Epithelial cell of proximal tubule (primary cell): Measurements from ENCODE around the gene AMD1. TPM values are rescaled to one million over a fixed set of nuclear protein-coding genes. Genes with fewer than 3 reads are reported as not detected.

ENCODE experiments used
- DNase-seq: peaks from one replicate; pipeline ENCODE4 v3.0.0-alpha.2; 2011; ENCODE audit warnings: low read depth
- H3K4me3 ChIP-seq: 2 replicates; pipeline ENCODE4 v1.5.1; 2011; ENCODE audit warnings: low read depth, mild to moderate bottlenecking, low read length
- total RNA-seq: library from RNA; depleted of rRNA; stranded (reverse); fragments of >200 nt; gene quantifications from 2 replicates; pipeline ENCODE4 v1.2.3, GENCODE V29; 2015
- TF ChIP-seq, protein P1 (sequence below): conservative IDR thresholded peaks from 2 replicates; pipeline ENCODE4 v1.5.1; 2012; ENCODE audit warnings: low read depth, mild to moderate bottlenecking, low read length

The AMD1 gene
- total RNA-seq, 1 donor from 2014 or later: 50.4 TPM

DNA sequence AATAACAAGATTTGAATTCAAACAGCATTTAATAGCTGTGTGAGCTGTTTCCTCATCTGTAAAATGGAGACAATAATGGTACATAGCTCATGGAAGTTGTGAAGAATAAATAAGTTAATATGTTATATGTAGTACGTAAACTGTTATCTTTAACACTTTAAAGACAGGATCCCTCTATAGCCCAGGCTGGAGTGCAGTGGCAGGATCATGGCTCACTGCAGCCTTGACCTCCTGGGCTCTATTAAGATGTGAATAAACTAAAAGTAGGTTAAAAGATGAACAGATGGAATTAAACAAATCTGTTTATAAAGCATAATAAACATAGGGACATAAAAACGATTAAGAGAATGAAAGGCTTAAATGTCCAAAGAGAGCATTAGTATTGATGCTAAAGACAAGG, 3.0 kb downstream of the AMD1 start:
- TF ChIP-seq, protein P1, sequence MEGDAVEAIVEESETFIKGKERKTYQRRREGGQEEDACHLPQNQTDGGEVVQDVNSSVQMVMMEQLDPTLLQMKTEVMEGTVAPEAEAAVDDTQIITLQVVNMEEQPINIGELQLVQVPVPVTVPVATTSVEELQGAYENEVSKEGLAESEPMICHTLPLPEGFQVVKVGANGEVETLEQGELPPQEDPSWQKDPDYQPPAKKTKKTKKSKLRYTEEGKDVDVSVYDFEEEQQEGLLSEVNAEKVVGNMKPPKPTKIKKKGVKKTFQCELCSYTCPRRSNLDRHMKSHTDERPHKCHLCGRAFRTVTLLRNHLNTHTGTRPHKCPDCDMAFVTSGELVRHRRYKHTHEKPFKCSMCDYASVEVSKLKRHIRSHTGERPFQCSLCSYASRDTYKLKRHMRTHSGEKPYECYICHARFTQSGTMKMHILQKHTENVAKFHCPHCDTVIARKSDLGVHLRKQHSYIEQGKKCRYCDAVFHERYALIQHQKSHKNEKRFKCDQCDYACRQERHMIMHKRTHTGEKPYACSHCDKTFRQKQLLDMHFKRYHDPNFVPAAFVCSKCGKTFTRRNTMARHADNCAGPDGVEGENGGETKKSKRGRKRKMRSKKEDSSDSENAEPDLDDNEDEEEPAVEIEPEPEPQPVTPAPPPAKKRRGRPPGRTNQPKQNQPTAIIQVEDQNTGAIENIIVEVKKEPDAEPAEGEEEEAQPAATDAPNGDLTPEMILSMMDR: no peak
- peak overlapping the region; percentile 91 for H3K4me3 ChIP-seq
- DNase-seq: no peak

DNA sequence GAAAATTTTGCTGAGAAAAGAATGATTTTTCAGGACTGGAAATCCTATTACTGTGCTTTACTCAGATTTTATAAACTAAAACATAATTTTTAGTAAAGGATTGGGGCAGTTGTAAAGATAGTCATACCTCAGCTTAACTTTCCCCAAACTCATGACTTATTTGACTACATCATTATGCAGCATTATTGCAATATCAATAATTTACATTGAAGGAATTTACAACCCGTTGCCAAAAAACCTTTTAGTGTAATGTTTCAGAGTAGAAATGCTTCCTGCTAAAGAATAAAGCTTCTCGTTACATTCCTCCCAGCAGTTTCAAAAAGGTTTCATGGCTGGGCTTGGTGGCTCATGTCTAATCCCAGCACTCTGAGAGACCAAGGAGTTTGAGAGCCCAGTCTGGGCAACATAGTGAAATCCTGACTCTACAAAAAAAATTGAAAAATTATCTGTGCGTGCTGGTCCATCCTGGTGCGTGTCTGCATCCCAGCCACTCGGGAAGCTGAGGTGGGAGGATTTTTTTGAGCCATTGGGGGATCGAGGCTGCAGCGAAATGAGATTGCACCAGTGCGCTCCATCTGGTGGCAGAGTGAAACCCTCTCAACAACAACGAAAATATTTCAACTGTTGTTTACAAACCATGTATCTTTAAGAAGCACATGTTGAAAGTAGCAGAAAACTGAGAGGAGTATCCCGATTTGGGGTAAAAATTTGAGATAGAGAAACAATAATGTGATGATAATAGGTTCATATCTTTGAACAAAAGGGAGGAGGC, 4.4 kb downstream of the AMD1 start:
- peak overlapping the region; percentile 91 for H3K4me3 ChIP-seq
- no peak for DNase-seq
- TF ChIP-seq, protein P1: peak; percentile 76

DNA sequence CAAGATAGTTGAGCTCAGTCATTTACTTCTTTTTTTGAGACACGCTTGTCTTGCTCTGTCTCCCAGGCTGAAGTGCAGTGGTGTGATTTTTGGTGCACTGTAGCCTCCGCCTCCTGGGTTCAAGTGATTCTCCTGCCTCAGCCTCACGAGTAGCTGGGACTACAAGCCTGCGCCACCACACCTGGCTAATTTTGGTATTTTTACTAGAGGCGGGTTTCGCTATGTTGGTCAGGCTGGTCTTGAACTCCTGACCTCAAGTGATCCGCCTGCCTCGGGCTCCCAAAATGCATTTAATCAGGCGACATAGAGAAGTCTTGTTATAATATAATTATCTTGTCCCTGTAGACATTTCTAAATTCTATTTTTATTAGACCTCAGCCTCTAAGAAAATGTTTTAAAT, 6.1 kb downstream of the AMD1 start:
- DNase-seq: no peak
- no peak overlapping the region for H3K4me3 ChIP-seq
- TF ChIP-seq, protein P1: no peak

DNA sequence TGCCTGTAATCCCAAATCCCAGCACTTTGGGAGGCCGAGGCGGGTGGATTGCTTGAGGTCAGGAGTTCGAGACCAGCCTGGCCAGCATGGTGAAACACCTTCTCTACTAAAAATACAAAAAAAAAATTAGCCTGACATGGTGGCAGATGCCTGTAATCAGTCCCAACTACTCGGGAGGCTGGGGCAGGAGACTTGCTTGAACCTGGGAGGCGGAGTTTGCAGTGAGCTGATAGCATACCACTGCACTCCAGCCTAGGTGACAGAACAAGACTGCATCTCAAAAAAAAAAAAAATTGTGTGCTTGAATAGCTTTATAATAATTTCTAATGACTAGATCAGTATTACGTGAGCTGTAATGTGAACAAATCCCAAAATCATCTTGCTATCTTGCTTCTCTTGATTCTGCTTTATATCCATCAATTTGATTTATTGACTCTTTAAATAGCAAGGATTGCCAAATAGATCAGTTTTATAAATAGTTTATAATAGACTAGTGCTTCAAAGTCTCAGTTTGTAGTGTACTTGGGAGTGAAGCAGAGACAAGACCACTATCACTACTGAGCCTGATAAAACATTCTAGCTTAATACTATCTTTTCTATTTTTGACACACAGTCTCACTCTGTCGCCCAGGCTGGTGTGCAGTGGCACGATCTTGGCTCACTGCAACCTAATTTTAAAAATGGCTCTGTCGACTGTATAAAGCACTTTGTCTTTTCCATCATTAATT, 7.1 kb downstream of the AMD1 start:
- TF ChIP-seq, protein P1: no peak
- no peak overlapping the region for H3K4me3 ChIP-seq
- no peak for DNase-seq

DNA sequence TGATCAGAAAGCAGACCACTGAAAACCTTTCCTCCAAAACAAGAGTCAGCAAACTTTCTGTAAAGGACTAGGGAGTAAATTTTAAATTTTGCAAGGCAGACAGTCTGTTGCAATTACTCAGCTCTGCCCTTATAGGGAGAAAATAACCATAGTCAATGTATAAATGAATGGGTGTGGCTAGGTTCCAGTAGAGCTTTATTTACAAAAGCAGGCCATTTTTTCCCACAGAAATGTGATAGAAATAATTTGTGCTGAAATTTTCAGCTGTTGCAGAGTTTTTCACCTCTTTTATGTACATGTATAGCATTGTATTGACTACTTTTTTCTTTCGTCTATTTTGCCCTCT, 7.7 kb downstream of the AMD1 start:
- no peak overlapping the region for H3K4me3 ChIP-seq
- DNase-seq: no peak
- TF ChIP-seq, protein P1: no peak

DNA sequence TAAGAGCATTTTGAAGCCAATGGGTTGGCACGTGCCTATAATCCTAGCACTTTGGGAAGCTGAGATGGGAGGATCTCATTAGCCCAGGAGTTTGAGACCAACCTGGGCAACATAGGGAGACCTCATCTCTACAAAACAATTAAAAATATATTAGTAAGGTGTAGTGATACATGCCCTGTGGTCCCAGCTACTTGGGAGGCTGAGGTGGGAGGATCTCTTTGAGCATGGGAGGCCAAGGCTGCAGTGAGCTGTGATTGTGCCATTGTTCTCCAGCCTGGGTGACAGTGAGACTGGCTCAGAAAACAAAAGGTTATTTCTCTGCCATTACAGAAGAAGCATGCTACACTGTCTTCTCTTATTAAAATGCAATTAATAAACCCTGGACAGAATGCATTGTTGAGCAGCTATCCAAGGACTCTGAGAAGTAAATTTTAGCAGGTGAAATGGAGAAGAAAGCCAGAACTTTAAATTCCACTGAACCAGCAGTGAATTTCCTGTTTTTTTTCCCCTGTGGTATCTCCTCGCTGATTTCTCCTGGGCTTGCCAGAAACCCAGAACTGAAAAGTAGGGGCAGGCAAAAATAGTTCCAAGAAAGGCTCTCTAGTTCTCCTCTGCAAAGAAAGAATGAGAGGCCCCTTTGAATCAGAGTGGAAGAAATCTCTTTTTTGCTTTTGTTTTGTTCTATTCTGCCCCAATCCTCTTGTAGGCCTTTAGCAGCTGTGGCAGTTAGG, 8.4 kb downstream of the AMD1 start:
- TF ChIP-seq, protein P1: no peak
- DNase-seq: no peak
- H3K4me3 ChIP-seq: no peak overlapping the region
